Activated naive CD4-positive, alpha-beta T cell treated with anti-CD3 and anti-CD28 coated beads, Interleukin-2, amount 50 U/mL, for 16 hours (primary cell): ENCODE results near the gene IDH3A.

ENCODE experiments used
- DNase-seq: peaks from one replicate; pipeline ENCODE4 v3.0.0-alpha.2; 2020

The IDH3A gene

DNA sequence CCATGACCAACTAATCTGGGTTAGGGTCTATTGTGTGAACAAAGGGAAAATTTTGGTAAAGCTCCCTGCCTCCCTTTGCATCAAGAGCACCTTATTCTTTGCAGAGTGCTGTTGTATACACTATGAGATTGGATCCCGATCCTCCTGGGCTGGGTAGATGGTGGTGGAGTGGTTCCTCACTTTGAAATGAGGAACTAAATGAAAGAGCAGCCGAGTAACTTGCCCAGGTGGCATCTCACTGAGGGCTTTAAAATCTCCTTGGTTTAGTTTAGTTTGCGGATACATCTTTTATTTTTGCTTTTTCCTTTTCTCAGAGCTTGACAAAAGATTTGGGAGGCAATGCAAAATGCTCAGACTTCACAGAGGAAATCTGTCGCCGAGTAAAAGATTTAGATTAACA lies 19.4 kb downstream of the IDH3A start:
- DNase-seq: no peak

DNA sequence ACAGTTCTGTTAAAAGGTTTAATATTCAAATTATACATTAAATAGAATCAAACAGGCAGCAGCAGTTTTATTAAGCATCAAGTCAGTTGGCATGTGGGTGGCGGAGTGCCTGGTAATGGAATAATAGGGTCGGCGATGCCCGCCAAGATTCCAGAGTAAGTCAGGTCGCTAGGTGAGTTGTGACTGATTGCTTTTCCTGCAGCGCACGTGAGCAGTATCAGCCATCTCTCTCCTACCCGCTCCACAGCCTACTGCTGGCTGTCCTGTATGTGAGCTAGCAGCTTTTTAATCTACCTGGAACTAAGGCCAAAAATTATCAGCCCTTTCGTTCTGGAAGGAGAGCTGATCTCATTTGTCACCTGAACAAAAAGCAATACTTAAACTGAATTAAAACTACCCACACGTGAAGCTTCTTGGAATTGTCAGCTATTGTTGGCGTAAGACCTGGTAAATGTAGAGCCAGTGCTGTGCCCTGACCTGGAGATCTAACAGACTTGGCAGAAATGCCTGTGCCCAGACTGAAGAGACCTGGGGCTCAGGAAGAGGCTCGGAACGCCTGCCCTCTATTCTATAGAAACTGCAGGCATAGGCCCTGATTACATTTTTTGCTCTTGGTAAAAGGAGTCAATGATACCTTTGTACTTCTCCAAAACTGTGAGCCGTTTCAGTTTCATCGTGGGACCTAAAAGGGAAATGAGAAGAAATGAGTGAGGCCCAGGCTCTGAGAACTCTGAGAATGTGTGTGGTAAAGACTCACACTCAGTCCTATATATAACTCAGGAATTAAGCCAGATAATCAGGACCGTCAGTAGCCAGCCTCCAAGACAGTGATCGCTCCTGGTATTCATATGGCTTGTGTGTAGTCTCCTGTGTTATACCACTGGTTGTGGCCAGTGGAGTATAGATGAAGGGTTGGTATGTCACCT lies 21.9 kb downstream of the IDH3A start:
- DNase-seq: no peak

DNA sequence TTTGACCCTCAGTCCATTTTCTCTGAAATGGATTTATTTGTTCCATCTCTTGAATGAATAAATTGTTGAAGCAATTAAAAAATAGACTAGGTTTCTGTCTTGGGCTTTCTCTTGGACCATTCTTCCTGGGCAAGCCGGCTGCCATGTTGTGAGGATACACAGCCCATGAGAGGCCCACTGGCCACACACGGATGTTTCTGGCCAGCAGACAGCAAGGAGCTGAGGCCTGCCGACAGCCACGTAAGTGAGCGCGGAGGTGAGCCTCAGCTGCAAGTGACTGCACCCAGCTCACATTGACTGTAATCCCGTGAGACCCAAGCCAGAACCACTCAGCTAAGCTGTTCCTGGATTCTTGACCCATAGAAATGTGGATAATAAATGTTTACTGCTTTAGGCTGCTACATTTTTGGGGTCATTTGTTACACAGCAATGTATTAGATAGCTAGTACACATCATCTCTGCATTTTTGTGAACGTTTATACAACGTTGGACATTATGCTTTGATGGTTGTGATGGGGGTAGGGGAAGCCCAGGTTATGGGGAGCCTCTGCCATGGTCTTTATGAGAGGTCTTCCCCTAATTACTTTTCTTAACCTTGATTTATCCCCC lies 22.8 kb downstream of the IDH3A start:
- no peak for DNase-seq

DNA sequence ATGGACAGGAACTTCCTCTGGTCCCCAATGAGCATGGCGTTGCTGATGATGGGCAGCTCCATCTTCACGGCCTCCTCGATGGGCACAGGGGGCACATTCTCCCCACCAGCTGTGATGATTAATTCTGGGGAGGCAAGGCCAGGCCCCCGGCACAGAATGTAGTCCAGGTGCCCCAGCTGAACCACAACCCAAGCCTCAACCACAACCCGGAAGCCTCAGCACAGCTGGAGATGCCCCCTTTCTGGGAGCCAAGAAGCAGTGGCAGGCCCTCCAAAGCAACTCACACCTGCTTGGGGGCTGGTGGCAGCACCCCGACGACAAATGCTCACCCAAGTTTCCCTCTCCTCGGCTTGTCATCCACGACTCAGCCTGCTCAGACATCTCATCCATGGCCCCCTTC lies 25.2 kb downstream of the IDH3A start:
- no peak for DNase-seq

DNA sequence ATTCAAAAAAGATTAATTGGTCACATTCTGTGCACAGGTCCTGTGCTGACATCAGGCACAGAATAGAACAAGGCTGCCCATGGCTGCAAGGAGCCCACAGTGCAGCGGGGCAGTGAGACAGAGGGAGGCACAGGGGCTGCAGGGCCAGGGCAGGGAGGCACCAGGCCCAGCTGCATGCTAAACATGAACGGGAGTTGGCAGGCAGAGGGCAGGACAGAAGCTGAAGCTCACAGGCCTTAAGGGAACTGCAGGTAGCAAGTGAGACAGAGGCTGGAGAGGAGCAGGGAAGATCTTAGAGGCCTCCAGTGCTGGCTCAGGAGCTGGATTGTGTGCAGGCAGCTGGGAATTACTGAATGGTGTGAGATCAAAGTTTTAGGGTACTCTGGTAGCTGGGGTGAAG lies 26.2 kb downstream of the IDH3A start:
- no peak for DNase-seq

DNA sequence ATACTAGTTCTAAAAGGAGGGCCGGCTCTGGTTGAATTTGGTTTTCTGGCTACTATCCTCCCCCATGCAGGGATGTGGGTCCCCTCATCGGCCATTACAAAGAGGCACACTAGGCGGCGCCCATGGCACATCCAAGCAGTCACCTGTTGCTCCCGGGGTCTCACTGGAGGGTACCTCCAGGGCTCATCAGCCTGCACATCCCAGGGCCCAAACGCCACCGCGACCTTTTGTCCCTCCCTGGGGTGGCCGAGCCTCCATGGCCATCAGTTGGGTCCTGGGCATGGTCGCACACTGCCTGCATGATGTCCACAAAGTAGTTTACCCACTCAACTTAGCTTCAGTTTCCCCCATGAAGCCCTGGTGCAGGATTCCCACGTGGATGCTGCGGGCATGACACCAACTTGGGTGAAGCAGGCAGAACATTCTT lies 28.3 kb downstream of the IDH3A start:
- DNase-seq: peak; percentile 27

DNA sequence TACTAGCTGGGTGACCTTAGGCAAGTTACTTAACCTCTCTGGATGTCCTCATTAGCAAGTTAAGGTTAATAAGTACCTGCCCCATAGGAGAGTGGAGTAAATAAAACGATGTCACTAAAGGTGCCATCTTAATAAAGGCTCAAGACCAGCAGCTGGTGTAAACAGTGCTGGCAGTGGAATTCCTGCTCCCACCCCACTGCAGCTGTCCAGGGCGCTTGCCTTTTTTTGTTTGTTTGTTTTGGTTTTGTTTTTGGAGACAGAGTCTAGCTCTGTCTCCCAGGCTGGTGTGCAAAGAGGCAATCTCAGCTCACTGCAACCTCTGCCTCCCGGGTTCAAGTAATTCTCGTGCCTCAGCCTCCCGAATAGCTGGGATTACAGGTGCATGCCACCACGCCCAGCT lies 28.9 kb downstream of the IDH3A start:
- no peak for DNase-seq

DNA sequence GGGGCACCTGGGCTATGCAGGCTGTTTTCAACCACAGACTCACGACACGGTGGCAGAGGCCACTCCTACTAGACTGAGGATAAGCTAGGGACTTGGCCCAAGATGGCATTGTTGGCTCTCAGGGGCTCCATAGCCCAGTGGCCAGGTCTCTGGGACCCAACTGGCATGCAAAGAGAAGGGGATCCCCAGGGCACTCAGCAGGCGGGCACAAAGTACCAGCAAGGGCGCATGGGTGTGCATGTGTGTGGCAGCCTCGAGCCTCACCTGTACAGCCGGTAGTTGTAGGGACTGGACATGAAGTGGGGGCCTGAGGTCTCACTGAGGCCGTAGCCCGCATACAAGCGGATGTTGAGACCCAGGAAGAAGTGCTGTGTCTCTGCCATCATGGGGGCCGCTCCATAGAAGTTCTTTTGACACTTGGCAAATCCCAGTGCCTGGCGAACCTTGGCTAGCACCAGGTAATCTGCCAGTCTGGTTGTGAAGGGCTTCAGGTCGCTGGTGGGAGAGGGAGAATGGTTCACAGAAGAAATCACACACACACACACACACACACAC lies 30.2 kb downstream of the IDH3A start:
- DNase-seq: no peak

DNA sequence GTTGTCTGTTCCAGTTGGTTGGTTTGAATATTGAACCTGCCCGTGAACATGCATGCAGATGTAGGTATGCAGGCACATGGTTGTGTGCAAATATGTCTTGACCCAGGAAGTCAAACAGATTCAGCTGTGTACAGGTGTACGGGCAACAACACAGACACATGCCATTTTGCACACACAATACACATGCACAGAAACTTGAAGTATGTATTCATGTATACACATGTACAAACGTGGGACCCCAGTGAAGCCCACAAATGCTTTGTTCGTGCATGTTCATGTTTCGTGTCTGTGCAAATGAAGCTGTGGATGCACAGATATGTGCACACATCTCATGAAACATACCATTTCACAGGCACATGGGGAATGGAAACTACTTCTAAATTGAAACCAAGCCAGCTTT lies 30.7 kb downstream of the IDH3A start:
- DNase-seq: no peak

DNA sequence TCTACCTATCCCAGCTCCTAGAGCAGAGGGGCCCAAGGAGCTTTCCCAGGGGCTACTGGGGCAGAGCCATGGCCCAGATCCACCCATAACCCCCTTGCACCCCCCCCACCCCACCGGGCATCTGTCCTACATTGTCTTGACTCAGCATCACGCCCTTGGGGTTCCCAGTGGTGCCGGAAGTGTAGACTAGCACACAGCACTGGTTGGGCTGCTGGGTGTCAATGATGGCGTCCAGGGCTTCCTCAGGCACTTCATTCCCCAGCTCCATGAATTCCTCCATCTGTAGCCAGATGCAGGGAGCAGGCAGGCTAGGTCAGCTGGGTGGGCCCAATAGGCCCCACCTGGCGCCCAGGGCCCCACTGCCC lies 33.2 kb downstream of the IDH3A start:
- no peak for DNase-seq

DNA sequence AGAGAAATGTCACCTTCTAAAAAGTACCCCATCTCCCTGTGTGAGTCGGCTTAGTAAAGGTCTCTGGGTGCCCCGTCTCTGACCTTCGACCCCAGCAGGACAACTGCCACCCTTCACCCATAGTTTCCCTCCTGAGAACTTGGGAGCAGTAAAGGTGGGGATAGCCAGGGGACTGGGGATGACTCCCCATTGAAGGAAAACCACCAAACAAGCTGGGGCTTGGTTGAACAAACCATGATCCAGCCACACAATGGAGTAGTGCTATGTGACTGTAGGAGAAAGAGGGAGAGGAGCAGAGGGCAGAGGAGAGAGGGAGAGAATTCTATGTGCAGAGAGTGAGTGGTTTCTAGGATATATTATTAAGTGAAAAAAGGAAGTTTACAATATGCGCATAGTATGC lies 33.7 kb downstream of the IDH3A start:
- no peak for DNase-seq

DNA sequence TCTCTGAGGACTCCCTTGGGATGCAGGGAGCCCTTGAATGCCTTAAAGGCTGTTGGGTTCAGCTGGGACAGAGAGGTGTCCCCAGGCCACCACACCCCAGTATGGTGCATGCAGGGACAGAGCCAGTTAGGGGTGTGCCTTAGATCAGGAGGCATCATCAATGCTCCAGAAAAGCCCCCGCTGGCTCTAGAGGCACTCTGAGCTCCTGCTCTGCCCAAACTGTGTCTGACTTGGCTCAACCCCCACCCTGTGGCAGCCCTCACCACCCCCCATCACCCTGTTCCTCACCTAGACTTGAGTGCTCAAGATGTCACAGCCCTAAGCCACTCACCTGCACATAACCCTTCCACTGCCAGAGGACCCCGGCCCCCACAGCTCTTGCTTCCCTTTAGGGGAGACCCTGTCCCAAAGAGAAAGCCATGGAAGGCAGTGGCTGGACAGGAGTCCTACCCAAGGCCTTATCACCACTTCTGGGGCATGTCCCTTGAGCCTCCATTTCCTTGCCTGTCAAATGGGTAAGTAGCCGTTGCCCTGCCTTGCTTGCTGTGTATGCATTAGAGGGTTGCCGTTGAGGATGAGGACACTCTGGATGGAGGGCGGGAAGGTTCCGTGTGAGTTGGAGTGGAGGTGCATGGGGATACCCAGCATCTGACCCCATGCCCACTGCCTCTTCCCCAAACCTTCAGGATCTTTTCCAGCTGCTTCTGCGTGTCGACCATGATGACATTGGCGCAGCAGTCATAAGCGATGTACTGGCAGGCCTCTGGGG lies 43.8 kb downstream of the IDH3A start:
- no peak for DNase-seq

DNA sequence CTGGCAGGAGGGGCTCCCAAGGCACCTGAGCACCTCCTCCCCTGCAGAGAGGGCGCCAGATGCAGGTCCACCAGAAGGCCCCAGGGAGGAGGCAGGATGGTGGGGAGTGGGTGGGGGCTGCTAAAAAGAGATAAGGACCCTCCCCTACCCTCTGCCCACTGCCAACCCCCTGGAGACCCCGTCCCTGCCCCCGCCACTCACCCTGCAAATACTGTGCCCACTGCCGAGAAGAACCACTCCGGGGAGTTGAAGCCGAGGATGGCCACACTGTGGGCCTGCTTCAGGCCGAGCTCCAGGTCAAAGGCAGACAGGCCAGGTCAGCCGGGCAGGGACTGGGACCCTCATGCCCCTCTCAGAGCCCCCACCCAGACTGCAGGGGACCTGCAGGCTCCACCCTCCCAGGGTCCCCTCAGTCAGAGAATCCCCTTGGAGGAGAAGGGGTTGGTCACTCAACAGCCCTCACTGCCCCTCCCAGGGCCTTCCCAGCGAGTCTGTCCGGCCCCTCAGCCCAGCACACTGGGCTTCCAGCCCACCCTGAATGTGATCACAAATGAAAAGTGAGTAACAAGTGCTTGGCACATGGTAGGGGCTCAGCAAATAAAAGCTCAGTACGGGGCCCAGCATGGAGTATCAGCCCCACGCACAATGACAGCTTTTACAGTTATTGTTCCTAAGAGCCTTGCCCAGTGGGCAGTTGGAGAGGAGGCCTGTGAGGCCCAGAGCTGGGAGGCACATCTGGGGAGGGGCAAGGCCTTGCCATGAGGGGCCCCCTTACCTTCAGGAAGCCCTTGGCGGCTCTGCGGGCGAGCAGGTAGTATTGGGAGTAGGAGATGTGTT lies 44.8 kb downstream of the IDH3A start:
- DNase-seq: no peak

DNA sequence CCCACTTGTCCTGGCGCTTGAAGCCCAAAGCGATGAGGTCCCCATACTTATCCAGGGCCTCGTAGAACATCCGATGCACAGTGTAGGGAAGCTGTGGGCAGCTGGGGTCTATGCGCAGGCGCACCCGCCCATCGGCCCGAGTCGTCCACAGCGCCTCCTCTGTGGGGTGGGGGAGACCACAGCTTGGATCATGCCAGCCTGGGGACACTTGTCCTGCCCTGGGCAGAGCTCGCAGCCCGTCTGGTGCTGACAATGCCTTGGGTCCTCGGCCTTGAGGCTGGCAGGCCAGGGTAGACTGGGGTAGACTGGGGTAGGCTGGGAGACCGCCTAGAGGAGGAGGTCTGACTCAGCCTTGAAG lies 45.4 kb downstream of the IDH3A start:
- DNase-seq: no peak

DNA sequence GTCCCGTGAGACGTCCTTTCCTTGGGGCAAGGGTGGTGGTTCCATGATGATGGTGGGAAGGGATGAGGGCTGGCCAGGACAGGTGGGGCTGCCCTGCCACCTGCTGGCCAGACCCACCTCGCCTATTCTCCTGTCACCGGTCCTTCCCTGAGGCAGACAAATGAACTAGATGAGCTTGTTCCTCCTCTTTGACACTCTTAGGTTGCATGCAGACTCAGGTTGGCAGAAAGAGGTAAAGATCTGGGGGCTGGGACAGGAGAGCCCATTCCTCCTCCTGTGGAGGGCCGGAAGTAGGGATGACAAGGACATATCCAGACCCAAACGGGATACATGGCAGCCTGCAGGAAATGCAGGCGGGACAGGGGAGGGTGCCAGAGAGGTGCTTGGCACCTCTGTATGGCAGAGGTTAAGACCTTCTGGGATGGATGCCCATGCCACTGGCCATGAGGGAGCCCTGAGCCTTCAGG lies 46.6 kb downstream of the IDH3A start:
- peak; percentile 42 for DNase-seq

DNA sequence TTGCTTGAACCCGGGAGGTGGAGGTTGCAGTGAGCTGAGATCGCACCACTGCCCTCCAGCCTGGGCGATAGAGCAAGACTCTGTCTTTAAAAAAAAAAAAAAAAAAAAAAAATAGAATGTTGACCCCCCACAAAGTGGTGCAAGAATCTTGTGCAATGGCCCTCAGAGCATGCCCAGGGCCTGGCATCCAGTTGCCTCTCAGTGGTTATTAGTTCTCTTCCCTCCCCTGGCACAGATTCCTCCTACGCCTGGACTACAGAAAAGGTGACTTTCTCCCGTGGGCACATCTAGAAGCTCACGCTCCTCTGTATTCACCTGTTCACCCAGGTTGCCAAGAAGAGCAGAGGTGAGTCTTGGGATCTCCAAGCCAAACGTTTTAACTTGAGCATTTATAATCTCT lies 48.5 kb downstream of the IDH3A start:
- DNase-seq: no peak

DNA sequence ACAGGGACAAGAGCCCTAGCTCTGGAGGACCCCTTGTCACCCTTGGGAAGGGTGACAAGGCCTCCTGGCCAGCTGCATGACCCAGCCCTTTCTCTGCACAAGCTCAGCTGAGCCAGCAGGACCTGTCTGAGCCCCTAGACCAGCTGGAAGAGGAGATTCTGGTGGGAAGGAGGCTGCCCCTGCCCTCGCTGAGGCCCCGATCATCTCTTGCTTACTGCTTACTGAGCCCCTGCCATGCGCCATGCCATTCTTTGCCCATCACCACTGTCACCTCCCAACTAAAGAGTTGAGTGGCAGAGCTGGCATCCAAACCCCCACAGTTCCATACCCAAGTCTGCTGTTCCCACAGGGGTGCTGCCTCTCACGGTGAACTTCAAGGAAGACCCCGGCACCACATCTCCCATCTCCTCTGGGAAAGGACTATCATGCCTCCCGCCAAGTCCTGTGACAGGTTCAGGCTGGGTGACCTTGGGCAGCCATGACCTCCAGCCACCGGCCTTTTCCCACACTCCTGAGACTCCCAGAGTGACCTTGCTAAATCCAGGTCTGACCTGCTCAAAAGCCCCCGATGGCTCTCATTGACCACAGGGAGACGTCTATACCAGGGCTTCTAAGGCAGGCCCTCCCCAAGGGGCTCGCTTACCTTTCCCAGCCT lies 51.2 kb downstream of the IDH3A start:
- DNase-seq: no peak

DNA sequence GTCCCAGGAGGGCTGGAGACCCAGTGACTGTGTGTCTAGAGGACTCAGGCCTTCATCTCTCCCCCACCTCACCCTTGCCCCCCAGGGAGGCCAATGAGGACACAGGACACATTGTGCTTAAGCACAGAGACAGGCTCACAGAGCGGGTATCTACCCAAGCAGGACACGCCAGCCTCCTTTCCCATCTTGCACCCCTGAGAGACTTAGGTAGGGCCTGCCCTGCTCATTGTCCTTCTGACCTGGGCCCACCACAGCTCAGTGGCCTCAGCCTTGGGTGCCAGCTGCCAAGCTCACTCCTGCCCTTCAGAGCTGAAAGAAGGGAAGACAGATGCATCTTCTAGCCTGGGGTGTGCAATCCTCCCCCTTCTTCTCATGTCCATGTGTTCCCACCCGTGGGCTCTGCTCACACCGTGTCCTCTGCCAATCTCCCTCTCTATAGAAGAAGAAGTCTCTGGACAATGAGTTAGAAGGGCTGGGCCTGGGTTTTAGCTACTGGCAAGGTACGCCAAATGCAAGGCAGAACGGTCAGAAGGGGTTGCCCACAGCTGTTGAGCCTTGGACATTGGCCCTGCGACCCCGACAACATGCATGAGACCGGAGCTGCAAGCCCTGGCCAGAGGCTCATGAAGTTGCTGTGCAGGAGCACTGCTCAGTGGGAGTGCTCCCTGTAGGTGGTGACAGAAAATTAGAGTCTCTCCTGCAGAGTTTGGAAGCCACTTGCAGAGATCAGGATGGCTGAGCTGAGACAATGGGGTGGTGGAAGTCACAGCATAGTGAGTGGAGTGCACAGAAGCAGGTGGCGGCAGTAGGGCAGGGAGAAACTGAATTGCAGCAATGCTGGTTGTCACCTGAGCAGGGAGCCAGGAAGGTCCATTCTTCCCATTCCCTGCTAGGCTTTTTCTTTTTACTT lies 52.4 kb downstream of the IDH3A start:
- DNase-seq: no peak

DNA sequence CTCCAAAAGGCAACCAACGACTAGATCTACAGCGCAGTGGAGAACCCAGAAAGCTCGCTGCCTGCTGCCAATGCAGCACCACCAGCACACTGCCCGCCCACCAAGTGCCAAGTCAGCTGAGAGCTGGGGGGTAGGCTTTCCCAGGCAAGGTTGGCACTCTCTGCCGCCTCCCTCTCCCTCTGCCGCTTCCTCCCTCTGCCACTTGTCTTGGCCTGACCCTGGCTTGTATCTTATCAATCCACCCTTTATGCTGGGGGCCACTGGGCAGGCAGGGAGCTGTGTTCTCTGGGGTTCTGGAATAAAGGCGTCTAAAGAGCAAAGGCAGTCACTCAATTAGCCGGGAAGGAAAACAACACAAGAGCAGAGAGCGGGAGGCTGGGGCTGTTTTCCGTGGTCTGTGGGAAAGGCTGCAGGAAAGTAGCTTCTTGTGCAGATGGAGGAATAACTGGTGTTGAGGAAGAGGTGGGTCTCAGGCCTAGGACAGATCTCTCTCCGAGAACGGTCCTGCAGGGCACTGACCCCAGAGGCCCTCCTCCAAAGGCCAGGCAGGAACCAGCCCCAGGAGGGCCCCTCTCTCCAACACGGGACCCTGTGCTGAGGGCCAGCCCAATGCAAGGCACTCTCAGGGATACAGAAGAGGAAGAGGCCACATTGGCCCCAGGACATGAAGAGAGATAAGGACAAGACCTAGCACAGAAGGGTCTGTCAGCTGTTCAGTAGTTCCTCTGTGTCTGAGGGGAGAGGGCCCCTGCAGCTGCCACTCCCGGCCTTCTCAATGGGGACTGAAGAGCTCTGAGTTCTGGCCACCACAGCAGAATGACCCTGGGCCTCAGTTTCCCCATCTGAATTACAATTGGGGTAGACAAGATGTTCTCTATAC lies 54.4 kb downstream of the IDH3A start:
- no peak for DNase-seq
